ENCODE data around the gene EPG5.
"Not testable (repeated sequence)": the region's sequence is repeated elsewhere in the genome, so short reads cannot be mapped to it uniquely, and the experiment has no call there.

EPG5 gene

DNA sequence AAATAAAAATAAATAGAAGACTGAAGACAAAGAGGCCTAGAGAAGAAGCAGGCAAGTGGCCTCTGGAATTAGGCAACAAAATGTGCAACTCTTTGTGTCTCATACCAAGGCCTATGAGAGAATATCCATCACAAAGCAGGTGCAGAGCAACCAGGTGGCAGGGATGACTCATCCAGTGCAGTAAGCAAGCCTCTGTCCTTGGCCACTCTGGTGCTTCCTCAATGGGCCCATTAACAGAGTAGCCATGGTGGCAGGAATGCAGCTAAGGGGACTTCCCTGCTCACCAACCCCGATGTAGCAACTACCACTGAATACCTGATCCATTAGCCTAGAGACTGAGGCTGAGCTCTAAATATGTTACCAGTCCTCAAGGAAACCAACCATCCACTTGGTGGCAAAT, 11.0 kb upstream of the EPG5 start:
- no peak overlapping the region for H3K27ac ChIP-seq
- no peak overlapping the region for H3K4me3 ChIP-seq

DNA sequence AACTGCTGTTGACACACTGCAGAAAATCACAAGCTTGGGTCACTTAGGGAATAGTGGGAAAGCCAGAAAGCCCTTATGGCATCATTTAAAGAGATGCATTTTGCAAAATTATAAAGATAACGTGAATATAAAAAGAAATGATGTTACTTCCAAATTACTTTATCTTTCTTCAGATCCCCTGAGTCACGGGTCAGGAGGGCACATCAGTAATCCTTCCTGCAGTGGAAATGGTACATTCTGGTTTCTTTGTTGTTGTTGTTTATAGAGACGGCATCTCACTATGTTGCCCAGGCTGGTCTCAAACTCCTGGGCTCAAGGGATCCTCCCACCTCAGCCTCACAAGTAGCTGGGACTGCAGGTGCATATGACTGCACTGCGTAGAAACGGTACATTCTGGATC, 9.8 kb upstream of the EPG5 start:
- H3K4me3 ChIP-seq = no peak overlapping the region
- no peak overlapping the region for H3K27ac ChIP-seq

DNA sequence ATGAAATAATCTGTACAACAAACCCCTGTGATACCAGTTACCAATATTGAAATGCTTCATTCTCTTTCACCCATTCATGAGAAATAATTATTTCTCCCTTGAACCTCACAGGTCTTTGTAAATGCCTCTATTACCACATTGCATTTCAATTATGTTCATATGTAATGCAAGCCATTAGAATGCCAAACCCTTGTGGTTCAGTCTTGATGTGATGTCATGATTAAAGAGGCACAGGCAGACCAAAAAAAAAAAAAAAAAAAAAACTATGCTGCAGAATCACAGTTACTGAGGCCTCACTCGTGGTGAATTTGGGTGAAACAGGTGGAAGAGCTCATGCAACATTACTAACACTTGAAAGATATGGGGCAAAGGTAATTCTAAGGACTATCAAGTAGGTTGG, 9.4 kb upstream of the EPG5 start:
- Histone ChIP-seq H3K27ac (no peak overlapping the region), H3K4me3 (no peak overlapping the region)

DNA sequence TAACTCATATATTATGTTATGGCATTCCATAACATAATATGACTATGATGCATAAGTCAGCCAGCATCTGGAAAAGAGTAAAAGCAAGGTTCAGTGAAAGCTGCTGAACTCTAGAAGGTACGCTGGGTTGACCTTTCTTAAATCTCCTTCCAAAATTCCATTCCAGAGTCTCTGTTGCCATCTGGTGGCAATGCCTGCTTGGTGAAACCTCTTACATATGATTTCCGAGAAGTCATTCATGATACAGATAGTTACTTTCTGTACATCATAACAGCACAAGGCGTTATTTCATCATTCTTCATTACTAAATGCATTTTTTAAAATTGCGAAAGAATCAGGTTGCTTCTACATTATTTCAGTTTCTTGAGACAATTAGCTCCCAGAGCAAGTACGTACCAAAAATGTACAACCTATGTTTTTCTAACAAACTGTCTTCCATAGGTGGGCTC, 7.0 kb upstream of the EPG5 start:
- peak overlapping the region in 1 of 21 experiments; percentile 49 for H3K27ac ChIP-seq
- no peak overlapping the region for H3K4me3 ChIP-seq

DNA sequence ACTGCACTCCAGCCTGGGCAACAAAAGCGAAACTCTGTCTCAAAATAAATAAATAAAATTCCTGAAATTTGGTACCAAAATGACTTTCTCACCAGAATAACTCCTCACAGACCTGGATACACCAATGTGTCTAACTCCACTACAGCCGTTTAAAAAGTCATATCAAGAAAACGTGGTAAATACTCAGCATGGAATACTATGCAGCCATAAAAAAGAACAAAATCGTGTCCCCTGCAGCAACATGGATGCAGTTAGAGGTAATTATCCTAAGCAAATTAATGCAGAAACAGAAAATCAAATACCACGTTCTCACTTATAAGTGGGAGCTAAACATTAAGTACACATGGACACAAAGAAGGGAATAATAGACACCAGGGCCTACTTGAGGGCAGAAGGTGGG, 2.2 kb downstream of the EPG5 start:
- not testable (repeated sequence) for H3K27ac ChIP-seq, H3K4me3 ChIP-seq

DNA sequence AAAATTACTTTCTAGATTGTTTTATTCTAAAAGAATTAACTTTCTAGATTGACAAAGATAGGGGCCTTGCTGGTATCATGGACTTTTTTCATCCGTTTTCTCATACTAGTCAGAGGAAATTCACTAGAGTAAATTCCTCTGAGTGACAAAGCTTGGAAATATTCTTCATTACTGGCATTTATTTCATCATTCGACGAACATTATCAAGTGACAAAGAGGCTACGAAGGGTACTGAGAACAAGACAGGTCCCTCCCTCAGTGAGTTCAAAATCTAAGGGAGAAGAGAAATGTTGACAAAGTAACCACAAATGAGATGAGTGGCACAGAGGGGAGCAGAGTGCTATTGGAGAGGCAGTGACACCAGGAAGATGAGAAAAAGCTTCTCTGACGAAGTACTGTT, 4.3 kb downstream of the EPG5 start:
- H3K4me3 ChIP-seq = no peak overlapping the region
- H3K27ac ChIP-seq = peak overlapping the region in 10 of 21 experiments; percentile 7 to 55 (median 38)

DNA sequence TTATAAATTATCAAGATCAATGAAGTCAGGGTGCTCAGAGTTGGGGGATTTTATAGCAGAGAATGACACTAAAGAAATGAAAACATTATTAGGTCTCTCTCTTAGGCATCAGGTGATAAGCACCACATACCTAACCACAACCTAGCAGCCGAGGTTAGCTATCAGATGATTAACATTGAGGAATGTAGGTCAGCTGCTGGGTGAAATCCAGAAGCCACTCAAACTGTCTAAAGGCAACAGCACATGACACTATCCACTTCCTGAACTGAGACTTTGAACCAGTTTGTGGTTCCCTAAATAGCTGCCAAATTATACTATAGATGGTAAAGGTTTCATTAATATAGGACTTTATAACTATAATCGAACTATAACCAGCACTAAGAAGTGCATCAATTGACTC, 4.7 kb downstream of the EPG5 start:
- H3K27ac ChIP-seq = peak overlapping the region in 3 of 21 experiments; percentile 14 to 55 (median 18)

DNA sequence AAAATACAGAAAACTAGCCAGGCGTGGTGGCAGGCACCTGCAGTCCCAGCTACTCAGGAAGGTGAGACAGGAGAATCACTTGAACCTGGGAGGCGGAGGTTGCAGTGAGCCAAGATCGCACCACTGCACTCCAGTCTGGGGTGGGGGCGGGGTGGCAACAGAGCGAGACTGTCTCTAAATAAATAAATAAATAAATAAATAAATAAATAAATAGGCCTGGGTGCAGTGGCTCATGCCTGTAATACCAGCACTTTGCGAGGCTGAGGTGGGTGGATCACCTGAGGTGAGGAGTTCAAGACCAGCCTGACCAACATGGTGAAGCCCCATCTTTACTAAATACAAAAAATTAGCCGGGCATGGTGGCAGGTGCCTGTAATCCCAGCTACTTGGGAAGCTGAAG, 7.6 kb downstream of the EPG5 start:
- H3K4me3 ChIP-seq, H3K27ac ChIP-seq: not testable (repeated sequence)

More for the DNA sequence above, 4.7 kb downstream of the EPG5 start:
- H3K4me3 ChIP-seq = no peak overlapping the region

DNA sequence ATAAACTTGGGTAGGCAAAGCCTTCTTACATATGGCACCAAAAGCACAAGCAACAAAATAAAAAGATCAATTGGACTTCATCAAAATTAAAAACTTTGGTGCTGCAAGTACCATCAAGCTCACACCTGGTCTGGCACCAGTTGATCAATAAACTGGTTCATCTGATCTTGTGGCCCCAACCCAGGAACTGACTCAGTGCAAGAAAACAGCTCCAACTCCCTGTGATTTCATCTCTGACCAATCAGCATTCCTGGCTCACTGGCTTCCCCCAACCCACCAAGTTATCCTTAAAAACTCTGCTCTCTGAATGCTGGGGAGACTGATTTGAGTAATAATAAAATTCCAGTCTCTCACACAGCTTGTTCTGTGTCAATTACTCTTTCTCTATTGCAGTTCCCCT, 8.4 kb downstream of the EPG5 start:
- Histone ChIP-seq H3K27ac (no peak overlapping the region), H3K4me3 (no peak overlapping the region)

DNA sequence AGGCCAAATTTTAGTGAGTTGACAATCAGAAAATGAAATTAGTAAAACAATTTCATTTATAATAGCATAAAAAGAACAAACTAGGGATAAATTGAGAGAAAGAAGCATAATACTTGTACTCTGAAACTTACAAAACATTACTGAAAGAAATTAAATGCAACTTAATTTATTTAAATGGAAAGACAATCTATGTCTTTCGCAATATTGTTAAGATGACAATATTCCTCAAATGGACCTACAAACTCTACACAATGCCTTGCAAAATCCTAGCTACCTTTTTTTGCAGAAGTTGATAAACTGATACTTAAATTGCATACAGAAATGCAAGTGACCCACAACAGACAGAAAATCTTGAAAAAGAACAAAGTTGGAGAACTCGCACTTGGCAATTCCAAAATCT, 9.1 kb downstream of the EPG5 start:
- H3K4me3 ChIP-seq = no peak overlapping the region
- no peak overlapping the region for H3K27ac ChIP-seq

DNA sequence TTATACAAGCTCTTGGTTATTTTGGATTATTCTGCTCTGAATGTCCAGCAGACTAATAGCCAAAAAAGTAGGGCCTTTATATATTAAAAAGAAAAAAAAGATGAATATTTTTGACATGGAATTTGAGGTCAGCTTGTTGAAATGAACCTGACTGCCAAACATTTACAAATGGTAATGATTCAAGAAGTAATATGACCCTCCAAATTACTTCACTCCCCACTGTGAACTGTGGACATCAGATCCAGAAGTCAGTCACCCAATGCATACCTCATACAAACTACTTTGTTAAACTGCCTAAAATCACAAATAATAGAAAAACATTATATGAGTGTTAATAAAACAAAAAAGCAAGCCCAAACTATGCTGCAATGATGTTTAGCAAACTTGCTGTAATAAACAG, 10.0 kb downstream of the EPG5 start:
- Histone ChIP-seq H3K27ac (no peak overlapping the region), H3K4me3 (no peak overlapping the region)

DNA sequence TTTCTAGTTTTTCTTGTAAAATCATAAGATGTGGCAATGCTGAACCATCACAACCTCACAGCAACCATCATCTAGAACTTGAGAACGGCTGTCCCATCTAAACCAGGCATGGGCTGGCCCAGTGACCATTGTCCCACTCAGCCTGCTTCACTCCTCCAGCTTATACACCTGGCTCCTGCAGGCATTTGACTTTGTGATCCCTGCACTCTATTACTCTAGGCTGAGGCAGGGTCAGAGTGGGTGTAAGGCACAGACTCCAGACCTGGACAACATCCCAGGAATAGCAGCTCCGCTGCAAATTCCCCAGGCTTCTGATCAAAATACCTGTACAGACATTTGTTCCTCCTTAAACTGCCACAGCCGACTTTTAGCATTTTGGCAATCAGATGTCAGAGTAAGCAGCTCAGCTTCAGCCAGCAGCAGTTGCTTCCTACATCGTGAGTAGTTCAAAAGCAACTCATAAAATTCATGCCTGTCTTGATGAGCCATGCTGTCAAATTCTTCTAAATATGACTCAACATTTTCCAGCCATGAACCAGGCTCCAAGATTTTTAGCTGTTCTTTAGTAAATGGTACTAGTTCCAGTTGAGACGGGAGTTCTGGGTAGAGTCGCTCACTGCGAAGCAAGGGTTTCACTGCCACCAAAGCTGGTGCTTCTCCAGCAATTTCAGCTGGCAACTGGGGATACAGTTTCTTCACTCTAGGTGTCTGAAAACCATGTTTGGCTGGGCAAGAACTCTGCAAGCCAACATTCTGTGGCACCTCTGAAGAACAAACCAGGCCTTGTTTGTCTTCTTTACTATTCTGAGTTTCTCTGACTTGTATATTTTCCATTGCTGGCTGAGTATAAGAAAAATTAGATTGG, 12.8 kb downstream of the EPG5 start:
- H3K27ac ChIP-seq = peak overlapping the region in 8 of 21 experiments; percentile 9 to 68 (median 33)
- H3K4me3 ChIP-seq = no peak overlapping the region

DNA sequence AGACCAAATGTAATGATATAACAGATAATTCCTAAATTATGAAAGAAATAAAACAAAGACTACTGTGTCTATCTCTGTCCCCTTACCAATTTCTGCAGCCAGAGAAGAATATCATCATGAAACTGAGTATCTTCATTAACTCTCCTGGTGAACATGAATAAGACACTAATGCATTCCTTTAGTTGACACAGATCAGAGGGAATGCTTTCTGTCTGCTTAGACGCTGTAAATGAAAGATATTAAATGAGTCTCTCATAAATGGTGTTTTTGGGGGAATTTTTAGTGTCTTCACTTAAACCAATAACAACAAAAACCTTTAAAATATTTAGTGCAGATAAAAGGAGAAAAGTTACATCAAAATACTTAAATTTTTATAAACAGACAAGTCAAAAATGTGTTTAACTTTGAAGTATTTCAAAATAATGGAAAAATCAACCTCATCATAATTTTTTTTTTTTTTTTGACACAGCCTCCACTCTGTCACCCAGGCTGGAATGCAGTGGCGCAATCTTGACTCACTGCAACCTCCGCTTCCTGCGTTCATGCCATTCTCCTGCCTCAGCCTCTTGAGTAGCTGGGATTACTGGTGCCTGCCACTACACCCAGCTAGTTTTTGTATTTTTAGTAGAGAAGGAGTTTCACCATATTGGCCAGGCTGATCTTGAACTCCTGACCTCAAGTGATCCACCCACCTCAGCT, 16.0 kb downstream of the EPG5 start:
- no peak overlapping the region for H3K4me3 ChIP-seq
- H3K27ac ChIP-seq = peak overlapping the region in 3 of 21 experiments; percentile 4 to 17 (median 6)

DNA sequence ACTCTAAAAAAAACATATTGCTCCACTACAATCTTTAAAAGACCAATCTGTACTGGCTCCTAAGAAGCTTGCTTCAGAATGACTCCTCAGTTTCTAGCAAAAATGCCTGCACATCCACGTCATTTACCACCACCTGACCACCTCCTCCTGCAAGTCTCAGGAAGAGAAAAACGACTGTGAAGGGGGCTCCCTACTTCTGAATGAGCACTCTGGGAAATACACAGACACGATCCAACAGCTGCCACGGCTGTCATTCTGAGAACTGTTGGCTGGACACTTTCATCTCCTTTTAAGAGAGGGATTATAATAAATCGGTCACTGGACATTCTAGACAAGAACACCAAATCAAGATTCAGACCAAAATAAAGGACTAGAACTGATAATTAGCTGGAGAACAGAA, 21.5 kb downstream of the EPG5 start:
- Histone ChIP-seq H3K4me3 (no peak overlapping the region), H3K27ac (no peak overlapping the region)

DNA sequence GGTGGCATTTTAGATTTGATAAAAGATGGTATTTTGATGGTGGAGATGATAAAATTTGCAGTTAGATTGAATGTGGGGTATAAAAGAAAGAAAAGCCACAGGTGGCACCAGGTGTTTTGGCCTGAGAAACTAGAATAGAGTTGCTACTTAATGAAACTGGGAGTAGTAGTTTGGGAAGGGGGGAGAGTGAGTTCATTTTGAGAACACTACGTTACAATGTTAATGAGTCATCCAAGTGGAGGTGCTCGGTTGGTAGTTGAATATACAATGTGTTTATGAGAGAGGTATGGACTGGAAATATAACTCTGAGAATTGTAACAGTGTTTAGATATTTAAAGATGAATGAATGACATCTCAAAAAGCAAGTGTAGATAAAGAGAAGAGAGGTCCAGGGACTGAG, 26.4 kb downstream of the EPG5 start:
- H3K27ac ChIP-seq = no peak overlapping the region
- no peak overlapping the region for H3K4me3 ChIP-seq

DNA sequence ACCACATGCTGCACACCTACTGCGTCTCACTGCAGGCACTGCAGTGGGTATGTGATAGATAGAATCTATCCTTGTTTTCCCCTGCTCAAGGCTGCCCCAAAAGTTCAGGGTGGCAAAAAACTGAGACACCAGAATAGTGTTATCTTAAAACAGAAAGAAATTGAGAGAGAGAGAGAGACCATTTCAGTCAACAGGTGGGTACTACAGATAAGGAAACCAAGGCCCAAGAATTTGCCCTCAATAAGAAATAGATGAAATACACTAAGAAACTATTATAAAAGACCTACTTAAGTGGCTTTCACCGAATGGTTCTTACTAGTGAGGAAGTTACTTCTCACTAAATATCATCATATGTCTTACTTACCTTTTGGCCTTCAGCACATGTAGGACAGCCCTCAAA, 27.9 kb downstream of the EPG5 start:
- H3K27ac ChIP-seq = no peak overlapping the region

DNA sequence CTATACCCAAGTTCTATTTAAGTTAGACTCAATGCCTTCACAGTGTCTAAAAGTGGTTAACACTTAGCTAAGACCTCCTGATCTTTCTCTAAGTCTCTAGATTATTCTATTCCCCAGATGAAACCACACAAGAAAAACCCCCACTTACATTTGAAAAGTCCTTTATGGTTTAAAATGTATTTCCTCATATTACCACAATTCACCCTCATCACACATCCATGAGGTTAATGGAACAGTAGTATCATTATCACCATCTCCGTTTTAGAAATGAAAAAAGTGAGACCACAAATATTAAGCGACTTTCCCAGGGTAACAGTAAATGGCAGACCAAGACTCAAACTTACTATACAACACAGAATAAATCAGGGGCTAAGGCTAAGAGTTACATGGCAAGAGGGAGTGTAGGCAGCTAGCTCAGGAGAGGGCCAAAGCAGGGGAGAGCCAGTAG, 28.6 kb downstream of the EPG5 start:
- Histone ChIP-seq H3K27ac (no peak overlapping the region), H3K4me3 (no peak overlapping the region)

More for the DNA sequence above, 27.9 kb downstream of the EPG5 start:
- H3K4me3 ChIP-seq = no peak overlapping the region

DNA sequence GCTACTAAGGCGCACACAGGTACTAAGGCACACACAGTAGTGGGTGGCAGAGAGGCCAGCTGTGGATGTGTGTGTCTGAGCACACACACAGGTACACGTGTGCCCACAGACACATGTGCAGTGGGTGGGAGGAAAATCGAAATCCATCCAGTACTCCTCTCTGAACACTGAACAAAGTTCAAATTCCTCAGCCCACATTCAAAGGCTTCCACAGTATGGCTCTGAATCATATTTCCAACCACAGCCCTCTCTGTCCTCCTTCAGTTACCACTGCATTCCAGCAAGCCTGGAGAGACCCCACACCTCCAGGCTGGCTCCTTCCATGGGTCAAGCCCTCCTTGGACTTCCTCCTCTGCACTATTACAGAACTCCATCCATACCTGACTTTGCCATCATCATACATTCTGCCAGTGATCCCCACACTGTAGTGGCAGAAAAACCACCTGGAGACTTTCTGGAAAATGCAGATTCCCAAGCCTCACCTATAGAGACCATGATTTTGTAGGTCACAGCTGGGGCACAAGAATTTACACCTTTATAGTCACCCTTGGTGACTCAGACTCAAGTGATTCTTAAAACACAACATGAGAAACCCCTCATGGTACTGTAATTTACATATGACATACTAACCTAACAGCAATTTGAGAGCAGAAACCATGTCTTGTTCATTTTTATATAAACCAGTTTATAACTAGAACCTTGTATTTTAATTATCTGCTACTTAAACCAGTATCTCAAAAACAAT, 31.4 kb downstream of the EPG5 start:
- H3K27ac ChIP-seq = no peak overlapping the region
- no peak overlapping the region for H3K4me3 ChIP-seq

DNA sequence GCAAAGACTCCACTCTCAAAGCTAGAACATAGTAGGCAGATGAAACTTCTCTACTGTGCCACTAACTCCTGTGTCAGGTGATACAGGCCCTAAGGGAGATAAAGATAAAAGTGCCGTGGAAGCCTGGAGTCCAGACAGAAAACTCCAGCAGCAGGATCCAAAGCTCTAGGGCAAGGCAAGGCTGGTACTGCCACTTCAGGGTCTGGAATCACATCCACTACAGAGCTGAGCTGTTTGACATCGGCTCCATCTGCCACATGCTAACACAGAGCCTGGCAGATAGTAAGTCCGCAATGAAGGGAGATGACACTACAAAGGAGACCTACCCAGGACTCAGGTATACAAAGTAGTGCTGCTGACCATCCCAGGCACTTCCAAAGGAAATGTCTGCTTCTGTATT, 34.4 kb downstream of the EPG5 start:
- Histone ChIP-seq H3K27ac (no peak overlapping the region), H3K4me3 (no peak overlapping the region)

DNA sequence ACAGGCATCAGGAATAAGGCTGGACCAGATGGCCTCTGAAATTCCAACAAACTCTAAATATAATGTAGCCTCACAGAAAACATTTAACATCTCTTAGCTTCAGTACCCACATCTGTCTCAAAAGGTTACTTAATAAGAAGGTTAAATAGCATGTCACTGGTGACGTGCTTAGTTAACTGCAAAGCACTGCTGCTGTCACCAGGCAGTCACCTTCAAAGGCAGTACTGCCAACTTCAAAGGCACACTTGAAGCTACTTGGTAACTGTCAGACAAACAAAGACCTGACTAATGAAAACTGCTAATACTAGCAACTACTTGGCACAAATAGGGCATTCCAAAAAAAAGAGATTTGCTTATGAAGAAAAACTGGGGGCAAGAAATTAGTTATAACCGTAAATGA, 36.2 kb downstream of the EPG5 start:
- no peak overlapping the region for H3K4me3 ChIP-seq
- H3K27ac ChIP-seq = no peak overlapping the region
